ELR (cell line): Measurements from ENCODE around the gene YPEL4.
A peak's percentile ranks its signal among the peaks of the same experiment; 100 is the strongest.

Source experiments
- DNase-seq: peaks from one replicate; pipeline ENCODE4 v3.0.0-alpha.2; 2015; ENCODE audit warnings: low read depth

The YPEL4 gene

GRCh38 chr11:57650739-57651090, 1.0 kb upstream of the YPEL4 start:
- no peak for DNase-seq

GRCh38 chr11:57648801-57649735, 644 bp downstream of the YPEL4 start:
- DNase-seq = peak; percentile 49

DNA sequence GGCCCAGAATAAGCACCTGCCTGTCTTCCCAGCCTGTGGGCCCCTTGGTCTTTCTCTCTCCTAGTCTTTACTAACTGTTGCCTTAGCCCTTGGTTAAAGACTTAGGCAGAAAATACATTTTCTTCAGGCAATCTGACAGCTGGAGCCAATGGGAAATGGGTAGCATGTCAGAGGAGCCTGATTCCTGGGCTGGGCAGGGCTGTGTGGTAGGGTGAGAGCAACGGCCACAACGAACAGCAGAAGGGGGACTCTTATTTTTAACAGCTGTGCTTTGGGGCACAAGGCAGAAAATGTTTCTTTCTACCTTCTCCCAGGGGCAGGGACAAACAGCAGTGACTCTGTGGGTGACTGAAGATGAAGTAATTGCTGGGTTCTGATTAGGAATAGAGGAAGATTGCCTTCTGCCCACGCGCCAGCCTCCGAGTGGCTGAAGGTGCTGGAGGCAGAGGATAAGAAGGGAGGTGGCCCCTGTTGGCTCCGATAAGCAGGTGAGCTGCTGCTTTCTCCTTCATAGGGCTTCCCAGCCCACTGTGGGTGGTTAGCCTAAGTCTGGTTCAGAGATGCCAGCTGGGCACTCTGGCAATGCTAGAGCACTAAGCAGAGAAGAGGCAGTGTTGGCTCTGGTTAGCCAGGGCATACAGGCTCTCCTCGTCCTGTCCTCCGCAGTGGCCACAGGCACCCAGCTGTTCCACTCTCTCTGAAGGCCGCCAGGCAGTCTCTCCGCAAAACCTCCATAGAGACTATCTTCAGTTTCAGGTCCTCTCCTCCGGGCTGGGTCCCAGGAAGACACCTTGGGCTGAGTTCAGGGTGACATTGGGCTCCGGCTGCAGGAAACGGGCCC, 1.5 kb downstream of the YPEL4 start:
- peak; percentile 35 for DNase-seq

- DNase-seq = no peak
These were observed 2.3 kb downstream of the YPEL4 start for GRCh38 chr11:57647372-57647771.

GRCh38 chr11:57646799-57647303, 2.9 kb downstream of the YPEL4 start:
- DNase-seq = no peak

DNA sequence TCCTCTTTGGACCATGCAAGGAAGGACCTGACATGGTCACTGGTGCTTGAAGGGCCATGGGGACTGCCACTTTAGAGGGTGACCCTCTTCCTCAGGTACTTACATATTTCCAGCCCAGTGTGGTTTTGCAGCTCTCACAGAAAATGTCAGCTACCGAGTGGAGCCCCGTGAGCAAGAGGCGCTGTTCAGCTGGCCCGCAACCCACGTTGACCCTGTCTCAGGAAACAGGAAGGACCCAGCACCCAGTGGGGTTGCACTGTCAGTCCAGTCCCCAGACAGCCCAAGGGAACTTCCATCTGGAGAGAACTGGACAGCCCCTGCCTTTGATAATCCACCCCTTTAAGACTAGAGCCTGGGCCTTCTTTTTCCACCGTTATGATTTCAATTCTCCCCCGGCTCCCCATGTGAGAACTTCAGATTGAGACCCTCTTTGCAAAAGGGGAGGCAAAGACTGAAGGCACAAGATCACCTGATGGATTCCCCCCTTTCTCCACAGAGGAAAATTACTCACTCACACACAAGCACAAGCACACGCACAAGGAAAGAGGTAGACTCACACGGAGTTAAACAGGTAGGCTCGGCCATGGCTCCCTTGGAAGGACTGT, 3.4 kb downstream of the YPEL4 start:
- no peak for DNase-seq

DNA sequence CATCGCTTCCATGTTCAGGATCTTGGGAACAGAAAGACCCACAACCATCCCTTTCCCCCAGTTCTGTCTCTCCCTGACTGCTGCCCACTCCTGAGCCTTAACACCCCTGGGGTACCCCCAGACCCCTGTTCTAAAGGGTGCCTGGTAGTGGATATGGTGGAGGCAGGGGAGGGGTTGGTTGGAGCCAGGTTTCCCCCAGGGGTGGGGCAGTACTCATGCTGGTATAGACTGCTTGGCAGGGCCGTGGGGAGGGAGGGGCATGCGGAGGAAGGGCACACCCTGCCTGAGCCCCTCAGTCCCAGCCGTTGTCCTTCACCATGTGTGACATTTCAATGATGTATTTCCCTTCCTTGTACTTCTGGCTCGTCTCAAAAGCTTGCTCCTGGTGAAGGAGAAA, 4.0 kb downstream of the YPEL4 start:
- no peak for DNase-seq

DNA sequence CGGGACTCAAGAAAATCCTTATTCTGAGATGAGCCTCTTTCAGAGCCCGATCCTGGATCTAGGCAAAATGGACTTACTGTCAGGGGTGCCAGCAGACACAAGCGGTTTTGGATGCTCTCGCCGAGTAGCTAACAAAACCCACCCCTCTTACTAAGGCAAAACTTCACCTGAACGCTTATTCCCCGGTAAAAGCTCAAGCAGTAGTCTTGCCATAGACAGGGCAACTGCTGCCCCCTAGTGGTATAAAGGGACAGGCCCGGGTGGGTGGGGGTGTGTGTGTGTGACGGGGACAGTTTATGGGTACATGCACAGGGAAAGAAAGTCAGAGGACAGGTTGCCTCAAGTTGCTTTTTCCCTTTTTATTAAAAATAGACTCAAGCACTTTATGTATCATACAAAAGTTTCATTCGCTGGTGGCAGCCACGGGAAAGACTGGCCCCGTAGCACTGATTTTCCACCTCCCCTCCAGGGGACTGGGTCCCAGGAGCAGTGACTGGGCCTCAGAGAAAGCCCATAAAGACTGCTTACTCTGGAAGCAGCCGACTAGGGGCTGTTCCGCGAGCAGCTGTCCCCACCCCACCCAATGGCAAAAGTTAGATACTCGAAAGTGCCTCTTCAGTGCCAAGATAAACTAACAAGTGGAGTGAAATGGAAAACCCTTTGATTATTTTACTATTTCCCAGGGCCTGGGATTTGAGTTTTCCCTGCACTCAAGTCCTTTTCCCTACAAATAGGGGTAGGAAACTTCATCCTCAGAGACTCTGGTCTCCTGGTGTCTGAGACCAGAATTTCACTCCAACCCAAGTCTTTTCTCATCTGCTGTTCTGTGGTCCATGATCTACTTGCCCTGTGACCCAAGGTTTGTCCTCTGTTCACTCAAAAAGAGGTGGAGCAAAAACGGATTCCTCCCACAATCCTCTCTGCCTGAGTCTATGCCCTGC, 4.7 kb downstream of the YPEL4 start:
- peak; percentile 81 for DNase-seq

GRCh38 chr11:57643802-57644201, 5.9 kb downstream of the YPEL4 start:
- DNase-seq = peak; percentile 39

- DNase-seq = peak; percentile 71
These were observed 8.5 kb downstream of the YPEL4 start for GRCh38 chr11:57641011-57641807.

GRCh38 chr11:57640068-57640800, 9.5 kb downstream of the YPEL4 start:
- DNase-seq = no peak

- DNase-seq = peak; percentile 41
These were observed 10.2 kb downstream of the YPEL4 start for GRCh38 chr11:57639321-57640067.

- DNase-seq = no peak
These were observed 10.8 kb downstream of the YPEL4 start for GRCh38 chr11:57638811-57639320.

DNA sequence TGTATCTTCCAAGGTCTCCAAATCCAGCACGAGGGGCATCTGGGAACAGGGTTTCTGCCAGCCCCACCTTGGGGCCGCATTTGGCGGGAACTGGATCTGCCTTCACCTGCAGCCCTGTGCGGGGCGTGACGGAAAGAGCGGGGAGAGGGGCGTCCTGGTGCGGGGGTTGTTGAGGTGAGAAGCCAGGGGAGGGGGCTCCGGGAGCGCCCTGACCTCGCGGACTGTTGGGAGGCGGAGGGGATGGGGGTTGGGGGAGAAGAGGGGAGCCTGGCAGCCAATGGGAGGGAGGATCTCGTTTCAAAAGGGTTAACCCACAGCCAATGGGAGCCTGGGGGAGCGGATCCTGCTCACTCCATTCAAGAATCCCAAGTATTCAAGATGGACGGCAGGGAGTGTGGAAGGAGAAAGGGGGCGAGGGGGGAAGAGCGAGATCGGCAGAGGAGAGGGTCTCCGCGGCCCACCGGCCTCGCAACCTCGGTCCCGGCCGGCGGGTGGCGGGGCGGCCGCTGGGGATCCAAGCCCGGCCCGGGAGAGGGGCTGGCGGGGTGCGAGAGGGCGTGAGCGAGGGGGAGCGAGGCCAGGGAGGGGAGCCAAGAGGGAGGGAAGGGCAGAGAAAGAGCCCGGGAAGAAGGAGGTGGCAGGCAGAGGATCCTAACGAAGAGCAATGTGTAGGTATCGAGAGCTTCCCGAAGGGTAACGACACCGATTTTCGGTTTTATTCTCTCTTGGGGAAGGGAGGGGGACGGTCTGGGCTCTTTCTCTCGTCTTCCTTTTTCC, 11.5 kb downstream of the YPEL4 start:
- DNase-seq = peak; percentile 93

- peak; percentile 50 for DNase-seq
These were observed 12.1 kb downstream of the YPEL4 start for GRCh38 chr11:57637626-57638004.

GRCh38 chr11:57635246-57635645, 14.5 kb downstream of the YPEL4 start:
- peak; percentile 40 for DNase-seq

DNA sequence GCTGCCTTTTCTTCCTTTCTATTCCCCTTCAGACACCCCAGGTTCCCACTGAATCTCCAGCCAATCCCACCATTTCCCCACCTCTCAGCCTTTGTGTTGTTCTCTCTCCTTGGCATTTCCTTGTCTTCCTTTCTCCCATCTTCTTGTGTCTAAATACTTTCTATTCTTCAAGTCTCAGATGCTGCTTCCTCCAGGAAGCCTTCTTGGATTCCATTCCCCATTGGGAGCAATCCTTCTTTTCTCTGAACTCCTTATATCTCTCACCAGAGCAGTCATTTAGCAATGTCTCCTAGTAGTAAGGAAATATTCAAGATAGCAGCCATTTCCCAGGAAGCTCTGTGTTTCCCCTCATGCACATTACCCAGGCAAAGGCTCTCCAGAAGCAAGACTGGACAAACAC, 15.4 kb downstream of the YPEL4 start:
- no peak for DNase-seq
